Glutamatergic neuron (in vitro differentiated cells): Measurements from ENCODE around the gene FHL2. TPM values are rescaled to one million over a fixed set of nuclear protein-coding genes. Genes with fewer than 3 reads are reported as not detected.
A peak's percentile ranks its signal among the peaks of the same experiment; 100 is the strongest.

Experiments used
- DNase-seq: peaks from one replicate; pipeline ENCODE4 v3.0.0; 2022
- H3K27ac Mint-ChIP-seq: one replicate; pipeline ENCODE4 v1.8.0; 2020; ENCODE audit warnings: mild to moderate bottlenecking, mixed read lengths, inconsistent platforms; ENCODE audit not compliant: unreplicated experiment
- H3K27me3 Mint-ChIP-seq: one replicate; pipeline ENCODE4 v1.8.0; 2020; ENCODE audit warnings: mild to moderate bottlenecking, moderate library complexity, mixed read lengths, inconsistent platforms; ENCODE audit not compliant: unreplicated experiment
- H3K36me3 Mint-ChIP-seq: one replicate; pipeline ENCODE4 v1.8.0; 2020; ENCODE audit warnings: mild to moderate bottlenecking, mixed read lengths, inconsistent platforms; ENCODE audit not compliant: unreplicated experiment
- H3K4me1 Mint-ChIP-seq: one replicate; pipeline ENCODE4 v1.8.0; 2020; ENCODE audit warnings: mild to moderate bottlenecking, low read depth, mixed read lengths, inconsistent platforms; ENCODE audit not compliant: unreplicated experiment
- H3K4me3 Mint-ChIP-seq: one replicate; pipeline ENCODE4 v1.8.0; 2020; ENCODE audit warnings: mild to moderate bottlenecking, mixed read lengths, inconsistent platforms; ENCODE audit not compliant: unreplicated experiment
- H3K9me3 Mint-ChIP-seq: one replicate; pipeline ENCODE4 v1.8.0; 2020; ENCODE audit warnings: mild to moderate bottlenecking, moderate library complexity, mixed read lengths, inconsistent platforms; ENCODE audit not compliant: unreplicated experiment
- total RNA-seq: library from RNA; stranded (reverse); fragmentation: NEBNext Ultra II Directional; extraction: Animal tissue kit (Norgen Biotek cat#: 25700); gene quantifications from one replicate; pipeline ENCODE4 v1.2.1, GENCODE V29; 2021; ENCODE audit not compliant: unreplicated experiment
- TF ChIP-seq, protein P1 (sequence below): fragments of 200-600 bp; sonication (generic); IDR thresholded peaks from one replicate; pipeline ENCODE4 v1.5.0; 2021; ENCODE audit not compliant: partially characterized antibody, unreplicated experiment

Gene FHL2
- total RNA-seq, 1 donor from 2014 or later, result 3.2 TPM

DNA sequence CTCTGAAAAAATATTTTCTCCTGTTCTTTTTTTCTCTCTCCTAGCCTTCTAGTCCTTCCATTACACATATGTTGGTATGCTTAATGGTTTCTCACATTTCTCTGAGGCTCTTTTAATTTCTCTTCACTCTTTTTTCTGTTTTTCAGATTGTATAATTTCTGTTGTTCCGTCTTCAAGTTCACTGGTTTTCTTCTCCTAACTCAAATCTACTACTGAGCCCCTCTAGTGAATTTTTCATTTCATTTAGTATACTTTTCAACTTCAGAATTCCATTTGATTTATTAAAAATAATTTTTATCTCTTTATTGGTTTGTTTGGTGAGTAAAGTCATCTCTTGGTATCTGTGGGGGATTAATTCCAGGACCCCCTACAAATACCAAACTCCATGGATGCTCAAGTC, 41.7 kb downstream of the FHL2 start:
- no peak for DNase-seq
- TF ChIP-seq, protein P1, sequence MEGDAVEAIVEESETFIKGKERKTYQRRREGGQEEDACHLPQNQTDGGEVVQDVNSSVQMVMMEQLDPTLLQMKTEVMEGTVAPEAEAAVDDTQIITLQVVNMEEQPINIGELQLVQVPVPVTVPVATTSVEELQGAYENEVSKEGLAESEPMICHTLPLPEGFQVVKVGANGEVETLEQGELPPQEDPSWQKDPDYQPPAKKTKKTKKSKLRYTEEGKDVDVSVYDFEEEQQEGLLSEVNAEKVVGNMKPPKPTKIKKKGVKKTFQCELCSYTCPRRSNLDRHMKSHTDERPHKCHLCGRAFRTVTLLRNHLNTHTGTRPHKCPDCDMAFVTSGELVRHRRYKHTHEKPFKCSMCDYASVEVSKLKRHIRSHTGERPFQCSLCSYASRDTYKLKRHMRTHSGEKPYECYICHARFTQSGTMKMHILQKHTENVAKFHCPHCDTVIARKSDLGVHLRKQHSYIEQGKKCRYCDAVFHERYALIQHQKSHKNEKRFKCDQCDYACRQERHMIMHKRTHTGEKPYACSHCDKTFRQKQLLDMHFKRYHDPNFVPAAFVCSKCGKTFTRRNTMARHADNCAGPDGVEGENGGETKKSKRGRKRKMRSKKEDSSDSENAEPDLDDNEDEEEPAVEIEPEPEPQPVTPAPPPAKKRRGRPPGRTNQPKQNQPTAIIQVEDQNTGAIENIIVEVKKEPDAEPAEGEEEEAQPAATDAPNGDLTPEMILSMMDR, result no peak
- Mint-ChIP-seq H3K9me3 (no peaks in the 10 kb centered on the region), H3K4me3 (no peak overlapping the region), H3K27ac (no peak overlapping the region), H3K36me3 (peaks cover 25% of the 10 kb centered on the region), H3K4me1 (no peaks in the 10 kb centered on the region), H3K27me3 (peaks cover 2% of the 10 kb centered on the region)

DNA sequence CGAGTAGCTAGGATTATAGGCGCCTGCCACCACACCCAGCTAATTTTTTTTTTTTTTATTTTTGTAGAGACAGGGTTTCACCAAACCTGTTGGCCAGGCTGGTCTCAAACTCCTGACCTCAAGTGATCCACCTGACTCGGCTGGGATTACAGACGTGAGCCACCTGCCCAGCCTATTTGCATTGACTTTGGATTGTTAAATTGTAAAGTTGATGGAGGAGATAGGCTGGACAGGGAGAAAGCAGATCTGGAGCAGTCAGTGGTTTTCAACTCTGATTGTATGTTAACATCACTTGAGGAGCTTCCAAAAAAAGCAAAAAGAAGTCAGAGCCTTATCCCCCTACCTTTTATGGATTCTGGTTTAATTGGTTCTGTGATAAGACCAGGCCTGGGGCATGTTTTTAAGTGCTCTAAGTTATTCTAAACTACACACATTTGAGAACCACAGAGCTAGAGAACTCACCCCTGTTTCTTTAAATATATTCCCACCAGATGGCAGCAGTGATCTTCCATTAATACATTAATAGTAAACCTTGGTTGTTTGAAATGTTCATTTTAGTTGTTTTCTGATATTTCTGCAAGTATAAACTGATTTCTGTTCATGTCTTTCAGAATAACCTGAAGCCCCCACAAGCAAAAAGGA, 54.0 kb downstream of the FHL2 start:
- H3K36me3 Mint-ChIP-seq, result no peaks in the 10 kb centered on the region
- H3K27me3 Mint-ChIP-seq, result no peaks in the 10 kb centered on the region
- no peaks in the 10 kb centered on the region for H3K9me3 Mint-ChIP-seq
- no peak overlapping the region for H3K4me3 Mint-ChIP-seq
- TF ChIP-seq, protein P1, result peak; percentile 26
- no peaks in the 10 kb centered on the region for H3K4me1 Mint-ChIP-seq
- no peak for DNase-seq
- no peak overlapping the region for H3K27ac Mint-ChIP-seq

DNA sequence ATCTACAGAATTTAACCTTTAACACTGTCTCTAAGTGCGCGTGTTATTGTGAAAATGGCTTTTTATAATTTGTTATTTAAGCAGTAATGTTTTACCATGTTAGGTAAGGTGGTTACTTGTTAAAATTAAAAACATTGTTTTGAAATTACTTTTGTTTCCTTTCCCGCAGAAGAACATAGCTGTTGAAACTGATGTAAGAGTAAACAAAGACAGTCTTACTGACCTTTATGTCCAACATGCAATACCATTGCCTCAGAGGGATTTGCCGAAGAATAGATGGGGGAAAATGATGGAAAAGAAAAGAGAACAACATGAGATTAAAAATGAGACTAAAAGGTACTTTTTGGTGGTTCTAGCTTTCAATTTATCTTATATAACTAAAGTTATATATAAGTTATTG, 59.4 kb downstream of the FHL2 start:
- no peak overlapping the region for H3K4me3 Mint-ChIP-seq
- H3K9me3 Mint-ChIP-seq, result peaks cover 8% of the 10 kb centered on the region
- H3K27ac Mint-ChIP-seq, result no peak overlapping the region
- H3K27me3 Mint-ChIP-seq, result peaks cover 8% of the 10 kb centered on the region
- no peak for DNase-seq
- H3K36me3 Mint-ChIP-seq, result no peaks in the 10 kb centered on the region
- TF ChIP-seq, protein P1, result no peak
- peaks cover 2% of the 10 kb centered on the region for H3K4me1 Mint-ChIP-seq

DNA sequence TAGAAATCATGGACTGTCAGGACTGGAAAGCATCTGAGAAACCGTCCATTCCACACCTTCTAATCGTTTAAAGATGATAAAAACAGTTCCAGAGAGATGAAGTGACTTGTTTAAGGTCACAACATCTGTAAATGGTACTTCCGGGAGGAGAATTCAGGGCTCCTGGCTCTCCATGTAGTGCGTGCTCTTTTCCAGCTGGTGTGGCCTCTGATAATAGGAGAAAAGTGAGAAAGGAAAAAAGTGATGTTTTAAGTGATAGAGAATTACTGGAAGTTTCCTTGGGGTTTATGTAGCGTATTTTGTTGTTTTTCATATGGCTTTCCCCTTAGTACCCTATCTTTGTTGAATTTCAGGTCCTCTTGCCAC, 60.8 kb downstream of the FHL2 start:
- peaks cover 8% of the 10 kb centered on the region for H3K27me3 Mint-ChIP-seq
- TF ChIP-seq, protein P1, result no peak

DNA sequence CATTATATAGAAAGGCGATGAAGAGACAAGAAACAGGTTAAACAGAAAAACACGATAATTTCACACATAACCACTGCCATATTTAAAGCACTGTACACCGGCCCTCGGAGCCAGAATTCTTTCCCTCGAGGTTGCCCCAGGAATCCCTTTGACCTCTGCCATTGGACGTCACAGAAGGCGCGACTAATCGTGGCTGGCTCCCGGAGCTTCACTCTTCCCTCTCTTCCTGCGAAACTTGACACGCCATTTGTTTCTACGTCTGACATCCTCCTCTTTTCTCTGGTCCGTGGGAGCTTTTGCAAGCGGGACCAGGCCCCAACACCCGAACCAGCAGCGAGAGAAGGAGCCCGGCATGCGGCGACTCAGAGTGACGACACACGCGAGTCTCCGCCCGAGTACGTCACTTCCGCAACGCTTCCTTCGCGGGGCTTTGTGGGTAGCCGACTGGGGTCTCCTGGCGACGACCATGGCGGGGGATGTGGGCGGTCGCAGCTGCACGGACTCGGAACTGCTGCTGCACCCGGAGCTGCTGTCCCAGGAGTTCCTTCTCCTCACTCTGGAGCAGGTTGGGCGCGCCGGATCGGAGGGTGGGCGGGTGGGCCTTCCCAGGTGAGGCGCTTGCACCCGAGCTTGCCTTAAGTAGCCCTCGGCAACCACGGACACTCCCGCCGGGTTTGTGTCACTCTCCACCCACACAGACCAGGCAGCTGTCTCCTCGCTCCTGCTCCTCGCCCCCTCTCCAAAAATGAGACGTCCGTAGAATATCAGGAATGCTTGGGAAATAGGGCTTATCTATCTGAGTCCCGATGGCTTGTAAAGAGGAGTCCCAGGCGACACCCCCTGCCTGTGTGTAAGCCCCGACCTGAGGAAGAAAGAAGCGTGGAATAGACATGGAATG, 61.5 kb downstream of the FHL2 start, which contains the start of gene C2orf49:
Gene C2orf49, plus strand, starts transcription at position 419 of the 898 bp plus-strand sequence. Its CDS starts 48 bp downstream, at position 467.
- Mint-ChIP-seq H3K27me3 (peaks cover 8% of the 10 kb centered on the region), H3K4me1 (peaks cover 2% of the 10 kb centered on the region), H3K27ac (peak within 1 kb of the TSS; percentile 99), H3K36me3 (no peaks in the 10 kb centered on the region), H3K4me3 (peak within 1 kb of the TSS; percentile 95), H3K9me3 (peaks cover 8% of the 10 kb centered on the region)
- TF ChIP-seq, protein P1, result no peak
- DNase-seq, result peak; percentile 92

More for the DNA sequence above, 60.8 kb downstream of the FHL2 start:
- Mint-ChIP-seq H3K4me1 (peaks cover 2% of the 10 kb centered on the region), H3K9me3 (peaks cover 8% of the 10 kb centered on the region), H3K4me3 (peak overlapping the region; percentile 95), H3K36me3 (no peaks in the 10 kb centered on the region), H3K27ac (peak overlapping the region; percentile 89)
- DNase-seq, result no peak
